Myocyte (in vitro differentiated cells): ENCODE measurements around the gene PRKG1. TPM values are rescaled to one million over a fixed set of nuclear protein-coding genes. Genes with fewer than 3 reads are reported as not detected.
"Not testable (repeated sequence)": the region's sequence is repeated elsewhere in the genome, so short reads cannot be mapped to it uniquely, and the experiment has no call there.

Source experiments
- DNase-seq: peaks from one replicate; pipeline ENCODE4 v3.0.0-alpha.2; 2012; ENCODE audit warnings: low read depth
- total RNA-seq: library from RNA; depleted of rRNA; stranded (reverse); fragments of >200 nt; gene quantifications from 2 replicates; pipeline ENCODE4 v1.2.3, GENCODE V29; 2014

Gene PRKG1
- total RNA-seq, 1 donor from 2014 or later: 26.7 TPM

- not testable (repeated sequence) for DNase-seq
Measured at GRCh38 chr10:52233351-52233991, 1159.2 kb downstream of the PRKG1 start.

GRCh38 chr10:52239771-52240170, 1165.5 kb downstream of the PRKG1 start:
- DNase-seq: no peak

GRCh38 chr10:52245547-52245946, 1171.3 kb downstream of the PRKG1 start:
- DNase-seq: no peak

- DNase-seq: peak; percentile 45
Measured at GRCh38 chr10:52247929-52248328, 1173.6 kb downstream of the PRKG1 start.

- no peak for DNase-seq
Measured at GRCh38 chr10:52248697-52249306, 1174.5 kb downstream of the PRKG1 start.

- peak; percentile 95 for DNase-seq
Measured at GRCh38 chr10:52249850-52250395, 1175.6 kb downstream of the PRKG1 start.

- DNase-seq: peak; percentile 88
Measured at GRCh38 chr10:52250510-52250909, 1176.2 kb downstream of the PRKG1 start.

- DNase-seq: peak; percentile 22
Measured at GRCh38 chr10:52252307-52252706, 1178.0 kb downstream of the PRKG1 start.

- DNase-seq: no peak
Measured at GRCh38 chr10:52256832-52257691, 1182.8 kb downstream of the PRKG1 start.

GRCh38 chr10:52257692-52258075, 1183.4 kb downstream of the PRKG1 start:
- DNase-seq: no peak

- peak; percentile 62 for DNase-seq
Measured at GRCh38 chr10:52258799-52259425, 1184.6 kb downstream of the PRKG1 start.

- DNase-seq: no peak
Measured at GRCh38 chr10:52259426-52259812, 1185.1 kb downstream of the PRKG1 start.

GRCh38 chr10:52261362-52261761, 1187.1 kb downstream of the PRKG1 start:
- DNase-seq: no peak

GRCh38 chr10:52265131-52265926, 1191.0 kb downstream of the PRKG1 start:
- no peak for DNase-seq

- no peak for DNase-seq
Measured at GRCh38 chr10:52266858-52267257, 1192.6 kb downstream of the PRKG1 start.

- no peak for DNase-seq
Measured at GRCh38 chr10:52268790-52269189, 1194.5 kb downstream of the PRKG1 start.

GRCh38 chr10:52269233-52269632, 1194.9 kb downstream of the PRKG1 start:
- DNase-seq: no peak

GRCh38 chr10:52276163-52276562, 1201.9 kb downstream of the PRKG1 start:
- DNase-seq: no peak

- no peak for DNase-seq
Measured at GRCh38 chr10:52276986-52277385, 1202.7 kb downstream of the PRKG1 start.

GRCh38 chr10:52279546-52279945, 1205.3 kb downstream of the PRKG1 start:
- no peak for DNase-seq

GRCh38 chr10:52280051-52280450, 1205.8 kb downstream of the PRKG1 start:
- no peak for DNase-seq
